Left ventricle myocardium inferior (tissue), 1 donor: Measurements from ENCODE around the gene UPK1B. TPM values are rescaled to one million over a fixed set of nuclear protein-coding genes. Genes with fewer than 3 reads are reported as not detected.
"Not testable (repeated sequence)": the region's sequence is repeated elsewhere in the genome, so short reads cannot be mapped to it uniquely, and the experiment has no call there.

ENCODE experiments used
- DNase-seq: peaks from one replicate; pipeline ENCODE4 v3.0.0-alpha.2; 2020
- H3K27ac ChIP-seq: fragments of 200-600 bp; replicated peaks from 2 replicates; pipeline ENCODE4 v1.8.0; 2021
- H3K27me3 ChIP-seq: fragments of 200-600 bp; 2 replicates; pipeline ENCODE4 v1.8.0; 2021; ENCODE audit warnings: low read depth
- H3K36me3 ChIP-seq: fragments of 200-600 bp; 2 replicates; pipeline ENCODE4 v1.8.0; 2021
- H3K4me1 ChIP-seq: fragments of 200-600 bp; 2 replicates; pipeline ENCODE4 v1.8.0; 2021
- H3K4me3 ChIP-seq: fragments of 200-600 bp; 2 replicates; pipeline ENCODE4 v1.8.0; 2021; ENCODE audit warnings: mild to moderate bottlenecking, moderate library complexity
- H3K9me3 ChIP-seq: fragments of 200-600 bp; replicated peaks from 2 replicates; pipeline ENCODE4 v1.8.0; 2021
- CTCF ChIP-seq: fragments of 200-600 bp; IDR thresholded peaks from 2 replicates; pipeline ENCODE4 v1.8.0; 2021; ENCODE audit warnings: antibody characterized with exemption, mild to moderate bottlenecking, borderline replicate concordance
- intact Hi-C: fragments of 100-400 bp; cut with micrococcal nuclease; formaldehyde crosslinking; loops from one replicate; pipeline ENCODE4 v1.11.0; 2022
- total RNA-seq: library from RNA; stranded (reverse); fragmentation: NEBNext Ultra II Directional; extraction: Animal tissue kit (Norgen Biotek cat#: 25700); gene quantifications from one replicate; pipeline ENCODE4 v1.2.1, GENCODE V29; 2021
- donor health status: DM: no; HTN: yes; CAD: no; lungs with severe emphysema.

The UPK1B gene
- total RNA-seq, 1 donor from 2014 or later = not detected

- H3K36me3 ChIP-seq = no peaks in the 10 kb centered on the region
- no peaks in the 10 kb centered on the region for H3K4me1 ChIP-seq
- TF ChIP-seq CTCF = no peak
- no peak overlapping the region for H3K27ac ChIP-seq
- H3K9me3 ChIP-seq = peaks cover 21% of the 10 kb centered on the region
- no peak overlapping the region for H3K4me3 ChIP-seq
- no peaks in the 10 kb centered on the region for H3K27me3 ChIP-seq
- intact Hi-C loops = no loop called here
- DNase-seq = no peak
These were observed 23.9 kb upstream of the UPK1B start for GRCh38 chr3:119149484-119149883.

DNA sequence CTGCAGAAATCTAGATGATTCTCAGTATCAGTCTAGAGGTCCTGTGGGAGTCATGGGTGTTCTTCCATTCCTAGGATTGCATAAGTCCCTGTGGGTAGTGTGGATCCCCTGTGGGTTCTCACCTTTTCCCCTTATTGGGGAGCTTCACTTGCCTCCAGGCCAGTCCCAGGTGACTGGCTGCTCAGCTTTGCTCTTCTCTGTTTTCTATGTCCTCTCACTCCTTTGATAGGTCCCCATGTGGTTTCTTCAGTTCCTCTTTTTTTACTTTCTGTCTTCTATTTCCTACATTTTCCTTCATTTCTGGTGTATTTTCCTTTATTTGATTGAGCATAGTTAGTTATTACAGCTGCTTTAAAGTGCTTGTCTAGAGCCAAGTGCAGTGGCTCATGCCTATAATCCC, 16.5 kb upstream of the UPK1B start:
- Histone ChIP-seq H3K27ac (no peak overlapping the region), H3K4me1 (no peaks in the 10 kb centered on the region), H3K4me3 (no peak overlapping the region), H3K9me3 (peaks cover 22% of the 10 kb centered on the region), H3K36me3 (no peaks in the 10 kb centered on the region), H3K27me3 (no peaks in the 10 kb centered on the region)
- intact Hi-C loops = no loop called here
- no peak for DNase-seq
- no peak for TF ChIP-seq CTCF

DNA sequence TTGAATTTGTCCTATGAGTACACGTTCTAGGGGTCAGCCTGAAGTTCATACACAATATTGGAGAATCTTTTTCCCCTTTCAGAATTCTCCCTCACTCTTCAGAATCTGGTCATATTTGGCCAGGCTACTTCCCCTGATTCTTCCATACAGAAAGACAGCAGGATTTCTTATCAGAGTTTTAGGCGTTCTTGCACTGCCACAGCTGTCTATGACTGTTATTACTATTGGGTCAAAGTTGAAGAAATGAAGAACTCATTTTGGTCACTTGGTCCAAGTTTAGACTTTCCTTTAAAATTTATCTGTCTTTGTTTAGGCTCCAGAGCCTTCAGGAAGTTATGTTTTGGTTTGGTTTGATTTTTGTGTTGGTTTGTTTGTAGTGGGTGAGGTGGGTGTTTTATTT, 15.4 kb upstream of the UPK1B start:
- peaks cover 16% of the 10 kb centered on the region for H3K9me3 ChIP-seq
- DNase-seq = no peak
- no peak for TF ChIP-seq CTCF

GRCh38 chr3:119160361-119160760, 13.0 kb upstream of the UPK1B start:
- no peak for DNase-seq
- H3K27me3 ChIP-seq = no peaks in the 10 kb centered on the region
- no peak overlapping the region for H3K27ac ChIP-seq

More for the DNA sequence above, 15.4 kb upstream of the UPK1B start:
- intact Hi-C loops = no loop called here
- H3K27me3 ChIP-seq = no peaks in the 10 kb centered on the region
- H3K4me3 ChIP-seq = no peak overlapping the region
- no peaks in the 10 kb centered on the region for H3K4me1 ChIP-seq
- H3K36me3 ChIP-seq = no peaks in the 10 kb centered on the region
- H3K27ac ChIP-seq = no peak overlapping the region

DNA sequence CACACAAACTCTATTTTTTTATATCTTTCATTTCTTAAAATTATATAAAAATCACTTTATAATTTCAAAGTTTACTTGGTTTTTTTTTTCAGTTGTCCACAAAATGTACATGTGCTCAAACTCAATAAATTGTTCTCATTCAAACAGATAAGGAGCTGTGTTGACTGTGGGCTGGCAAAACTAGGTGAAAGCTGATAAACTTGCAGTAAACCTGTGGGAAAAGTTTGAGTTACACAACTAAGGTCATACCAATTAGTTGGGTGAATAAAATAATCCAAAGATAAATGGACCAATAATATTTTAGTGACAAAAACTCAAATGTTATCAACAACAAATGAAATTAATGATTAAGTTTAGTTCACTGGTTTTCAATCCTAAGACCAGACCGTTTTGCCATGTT, 12.6 kb upstream of the UPK1B start:
- no peaks in the 10 kb centered on the region for H3K9me3 ChIP-seq
- H3K4me1 ChIP-seq = no peaks in the 10 kb centered on the region
- TF ChIP-seq CTCF = no peak
- H3K4me3 ChIP-seq = no peak overlapping the region
- H3K27me3 ChIP-seq = no peaks in the 10 kb centered on the region
- H3K27ac ChIP-seq = no peak overlapping the region
- no peaks in the 10 kb centered on the region for H3K36me3 ChIP-seq
- no peak for DNase-seq
- intact Hi-C loops = no loop called here

More at GRCh38 chr3:119160361-119160760, 13.0 kb upstream of the UPK1B start:
- H3K4me3 ChIP-seq = no peak overlapping the region
- no peaks in the 10 kb centered on the region for H3K36me3 ChIP-seq
- intact Hi-C loops = no loop called here
- TF ChIP-seq CTCF = no peak
- H3K9me3 ChIP-seq = no peaks in the 10 kb centered on the region
- H3K4me1 ChIP-seq = no peaks in the 10 kb centered on the region

DNA sequence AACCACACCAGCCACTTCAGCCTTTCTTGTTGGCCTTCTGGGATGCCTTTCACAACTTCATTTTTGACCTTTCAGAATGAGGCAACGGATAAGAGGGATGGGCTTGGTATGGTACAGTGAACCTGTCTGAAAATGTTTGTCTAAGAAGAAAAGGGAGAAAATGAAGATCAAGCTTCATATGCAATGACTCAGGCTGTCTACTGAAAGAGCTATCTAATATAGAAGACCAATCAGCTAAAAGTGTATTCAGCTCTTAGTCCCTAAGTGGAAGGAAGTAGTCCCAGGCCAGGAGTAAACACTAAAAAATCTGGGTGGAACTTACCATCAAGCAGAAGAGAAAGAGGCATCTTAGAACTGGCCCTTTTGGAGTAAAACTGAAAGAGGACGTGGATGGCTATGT, 12.2 kb upstream of the UPK1B start:
- intact Hi-C loops = no loop called here

DNA sequence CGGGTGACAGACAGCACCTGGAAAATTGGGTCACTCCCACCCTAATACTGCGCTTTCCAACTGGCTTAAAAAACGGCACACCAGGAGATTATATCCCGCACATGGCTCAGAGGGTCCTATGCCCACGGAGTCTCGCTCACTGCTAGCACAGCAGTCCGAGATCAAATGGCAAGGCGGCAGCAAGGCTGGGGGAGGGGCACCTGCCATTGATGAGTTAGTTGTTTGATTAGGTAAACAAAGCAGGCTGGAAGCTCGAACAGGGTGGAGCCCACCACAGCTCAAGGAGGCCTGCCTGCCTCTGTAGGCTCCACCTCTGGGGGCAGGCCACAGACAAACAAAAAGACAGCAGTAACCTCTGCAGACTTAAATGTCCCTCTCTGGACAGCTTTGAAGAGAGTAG, 8.7 kb upstream of the UPK1B start:
- H3K27ac ChIP-seq, intact Hi-C loops, H3K4me1 ChIP-seq, H3K4me3 ChIP-seq, H3K27me3 ChIP-seq, DNase-seq, H3K36me3 ChIP-seq, H3K9me3 ChIP-seq: not testable (repeated sequence)

More for the DNA sequence above, 12.2 kb upstream of the UPK1B start:
- Histone ChIP-seq H3K9me3 (no peaks in the 10 kb centered on the region), H3K36me3 (no peaks in the 10 kb centered on the region), H3K4me3 (no peak overlapping the region), H3K4me1 (no peaks in the 10 kb centered on the region), H3K27ac (no peak overlapping the region), H3K27me3 (no peaks in the 10 kb centered on the region)
- no peak for TF ChIP-seq CTCF
- DNase-seq = no peak
